ENCODE measurements around the gene GPC4.
"Not testable (repeated sequence)": the region's sequence is repeated elsewhere in the genome, so short reads cannot be mapped to it uniquely, and the experiment has no call there.

The GPC4 gene

GRCh38 chrX:133302775-133303445 lies 112.4 kb downstream of the GPC4 start:
- no peak for DNase-seq

GRCh38 chrX:133300591-133300990 lies 114.7 kb downstream of the GPC4 start:
- no peak for DNase-seq

DNA sequence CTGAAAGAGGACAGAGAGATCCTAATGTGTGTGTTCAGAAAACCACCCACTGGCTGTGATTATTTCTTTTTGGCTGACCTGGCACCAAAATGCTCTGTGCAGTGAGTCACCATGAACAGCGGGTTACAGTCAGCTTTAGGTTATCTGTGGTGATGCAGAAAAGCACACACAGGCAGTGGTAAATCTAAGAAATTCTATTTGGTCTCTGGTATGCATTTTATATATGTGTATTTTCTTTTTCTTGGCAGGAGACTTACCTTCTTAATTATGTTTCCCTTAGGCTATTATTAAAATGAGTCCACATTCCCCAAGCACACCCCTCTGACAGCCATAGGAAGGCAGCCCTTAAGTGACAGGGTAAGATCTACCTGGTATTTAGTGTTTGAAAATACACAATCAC lies 118.0 kb downstream of the GPC4 start:
- no peak for DNase-seq

- no peak for DNase-seq
These were observed 121.2 kb downstream of the GPC4 start for GRCh38 chrX:133294126-133294525.

- no peak for DNase-seq
These were observed 125.2 kb downstream of the GPC4 start for GRCh38 chrX:133290076-133290475.

DNA sequence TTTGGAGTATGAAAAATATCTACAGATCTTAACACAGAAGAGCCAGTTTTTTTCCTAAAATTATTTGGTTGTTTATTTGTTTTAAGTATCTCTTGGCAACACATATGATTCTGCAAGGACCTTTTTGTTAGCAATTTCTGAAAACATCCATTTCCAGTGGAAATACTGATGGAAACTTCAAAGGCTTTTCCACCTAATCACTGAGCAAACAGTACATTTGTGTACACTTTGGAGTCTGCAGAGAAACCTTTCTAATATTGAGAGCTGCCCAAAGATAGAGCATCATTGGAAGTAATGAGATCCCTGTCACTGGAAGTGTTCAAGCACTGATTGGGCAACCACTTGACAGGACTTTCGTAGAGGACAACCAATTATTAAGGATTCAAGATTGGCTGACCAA lies 127.4 kb downstream of the GPC4 start:
- DNase-seq: no peak

DNA sequence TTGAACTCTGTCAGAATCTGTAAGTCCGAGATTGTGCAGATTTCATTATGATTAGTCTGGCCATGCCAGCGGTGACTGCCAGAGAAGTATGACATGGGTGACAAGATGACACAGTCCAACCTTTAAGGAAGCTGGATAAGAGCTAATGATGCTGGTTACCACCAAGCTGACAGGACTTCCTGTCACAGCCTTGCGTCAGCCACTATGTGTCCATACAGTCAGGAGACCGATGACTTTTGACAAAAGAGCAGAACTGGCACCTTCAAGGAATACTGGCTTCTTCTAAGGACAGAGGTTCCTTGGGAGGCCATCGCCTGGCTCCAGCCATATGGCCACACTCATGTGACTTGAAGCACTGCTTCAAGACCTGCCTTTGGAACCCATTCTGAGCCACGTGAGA lies 129.9 kb downstream of the GPC4 start:
- no peak for DNase-seq

GRCh38 chrX:133279112-133279730 lies 136.1 kb downstream of the GPC4 start:
- not testable (repeated sequence) for DNase-seq

DNA sequence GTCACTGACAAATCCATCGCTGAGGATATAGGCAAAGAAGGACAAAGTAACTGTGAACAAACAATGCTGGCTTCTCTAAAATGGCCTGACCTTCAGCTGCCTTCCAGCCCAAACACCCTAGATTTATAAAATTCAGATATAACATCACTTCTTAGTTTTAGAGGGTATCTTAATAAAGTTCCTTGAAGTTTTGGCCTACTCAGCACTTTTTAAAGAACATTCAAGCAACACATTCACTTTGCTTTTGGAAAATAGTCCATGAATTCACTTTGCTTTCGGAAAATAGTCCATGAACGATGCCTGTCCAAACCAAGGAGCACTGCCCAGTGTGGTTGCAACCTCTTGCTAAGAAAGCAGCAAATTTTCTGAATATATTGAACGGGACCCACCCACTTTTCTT lies 142.1 kb downstream of the GPC4 start:
- no peak for DNase-seq

GRCh38 chrX:133269168-133269567 lies 146.1 kb downstream of the GPC4 start:
- no peak for DNase-seq

DNA sequence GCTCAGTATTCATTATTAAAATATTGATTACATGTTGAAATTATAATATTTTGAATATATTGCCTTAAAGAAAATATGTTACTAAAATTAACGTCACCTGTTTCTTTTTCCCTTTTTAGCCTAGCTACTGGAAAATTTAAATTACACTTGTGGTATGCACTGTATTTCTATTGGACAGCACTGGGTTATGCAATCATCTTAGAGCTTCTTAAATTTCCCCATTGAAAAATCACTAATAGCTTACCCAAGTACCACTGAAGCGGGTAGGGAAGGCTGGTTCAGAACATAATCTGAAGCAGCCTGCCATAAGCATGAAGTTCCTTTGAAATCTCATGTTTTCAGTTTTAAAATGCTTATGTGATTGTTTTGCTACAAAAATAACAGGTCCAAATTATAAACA lies 147.7 kb downstream of the GPC4 start:
- no peak for DNase-seq

- DNase-seq: no peak
These were observed 150.0 kb downstream of the GPC4 start for GRCh38 chrX:133265331-133265730.

DNA sequence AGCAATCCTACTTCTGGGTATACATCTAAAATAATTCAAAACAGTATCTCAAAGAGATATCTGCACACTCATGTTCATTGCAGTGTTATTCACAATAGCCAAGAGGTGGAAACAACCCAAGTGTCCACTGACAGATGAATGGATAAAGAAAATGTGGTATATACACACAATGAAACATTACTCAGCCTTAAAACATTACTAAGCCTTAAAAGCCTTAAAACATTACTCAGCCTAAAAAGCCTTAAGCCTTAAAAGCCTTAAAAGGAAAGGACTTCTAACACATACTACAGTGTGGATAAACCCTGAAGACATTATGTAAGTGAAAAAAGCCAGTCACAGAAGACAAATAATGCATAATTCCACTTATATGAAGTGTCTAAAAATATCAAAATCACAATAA lies 156.8 kb downstream of the GPC4 start:
- DNase-seq: no peak

DNA sequence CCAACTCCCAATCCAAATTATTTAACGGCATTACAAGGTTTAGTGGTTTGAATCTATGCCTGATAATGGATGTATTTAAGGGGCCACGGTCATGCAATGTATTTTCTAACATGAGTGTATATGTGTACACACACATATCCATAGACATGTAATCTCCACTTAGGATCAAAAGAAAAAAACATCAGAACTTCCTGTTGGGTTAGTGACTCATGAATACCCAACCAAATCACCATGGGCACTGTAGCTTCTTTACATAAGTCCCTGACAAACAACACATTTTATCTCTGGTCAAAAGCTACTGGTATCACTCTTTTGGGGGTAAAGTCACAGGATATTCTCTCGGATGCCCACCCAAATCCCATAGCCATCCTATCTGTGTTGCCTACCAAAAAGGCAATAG lies 160.6 kb downstream of the GPC4 start:
- no peak for DNase-seq

DNA sequence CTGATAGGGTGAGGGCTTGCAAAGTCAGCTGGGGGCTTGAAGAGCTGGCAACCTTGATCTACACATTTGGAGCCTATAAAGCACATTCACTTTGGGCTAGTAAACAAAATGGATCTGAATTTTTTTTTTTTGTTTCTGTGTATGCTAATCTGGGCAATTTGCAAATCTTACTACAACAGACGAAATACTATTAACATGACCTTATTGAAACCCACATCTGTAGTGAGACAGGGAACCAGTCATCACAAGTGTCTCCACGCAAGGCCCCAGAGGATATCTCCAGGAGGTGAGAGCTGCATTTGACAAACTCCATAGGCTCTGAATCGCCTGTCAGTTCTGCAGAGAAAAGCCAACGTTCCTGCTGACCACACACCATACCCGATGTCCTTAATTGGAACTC lies 164.1 kb downstream of the GPC4 start:
- no peak for DNase-seq

- no peak for DNase-seq
These were observed 164.8 kb downstream of the GPC4 start for GRCh38 chrX:133250184-133251100.
